ENCODE results near the gene KCTD10.

GRCh38 chr12:109475121-109475520, 2.0 kb downstream of the KCTD10 start:
- TF ChIP-seq CTCF (IDR thresholded peaks at IDR 0.05) (no peak), POLR2AphosphoS5 (IDR thresholded peaks at IDR 0.05) (no peak), POLR2A (IDR thresholded peaks at IDR 0.05) (no peak)

Data from transverse colon (tissue), 4 donors.